HT1080 (cell line): ENCODE data around the gene ALDH1B1. TPM values are rescaled to one million over a fixed set of nuclear protein-coding genes. Genes with fewer than 3 reads are reported as not detected.

ENCODE experiments used
- DNase-seq: peaks from one replicate; pipeline ENCODE4 v3.0.0-alpha.2; 2015; ENCODE audit warnings: low read depth
- total RNA-seq: library from RNA; depleted of rRNA; stranded (reverse); fragments of >200 nt; shearing (Covaris generic); gene quantifications from 2 replicates; pipeline ENCODE4 v1.2.3, GENCODE V29; 2014

ALDH1B1 gene
- total RNA-seq, 1 experiment from 2014 or later: 30.9 TPM

DNA sequence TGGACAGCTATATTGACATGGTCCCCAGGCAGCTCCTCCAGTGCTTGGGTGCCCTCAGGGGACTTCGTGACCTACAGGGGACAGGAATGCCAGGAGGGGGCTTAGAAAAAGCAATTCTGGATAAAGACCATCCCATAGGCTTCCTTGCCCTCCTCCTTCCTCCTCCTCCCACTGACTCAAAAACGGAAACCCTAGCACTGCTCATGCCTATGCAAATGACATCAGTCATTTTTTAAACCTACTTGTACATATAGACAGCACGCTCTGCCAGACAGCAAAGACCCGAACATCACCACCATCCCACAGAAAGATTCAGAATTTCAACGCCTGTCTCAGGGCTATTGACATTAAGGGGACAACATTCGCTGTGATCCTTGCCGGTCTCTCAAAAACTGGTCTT is 20.8 kb downstream of the ALDH1B1 start:
- DNase-seq: no peak

- no peak for DNase-seq
Measured at GRCh38 chr9:38414040-38414723, 21.7 kb downstream of the ALDH1B1 start.

DNA sequence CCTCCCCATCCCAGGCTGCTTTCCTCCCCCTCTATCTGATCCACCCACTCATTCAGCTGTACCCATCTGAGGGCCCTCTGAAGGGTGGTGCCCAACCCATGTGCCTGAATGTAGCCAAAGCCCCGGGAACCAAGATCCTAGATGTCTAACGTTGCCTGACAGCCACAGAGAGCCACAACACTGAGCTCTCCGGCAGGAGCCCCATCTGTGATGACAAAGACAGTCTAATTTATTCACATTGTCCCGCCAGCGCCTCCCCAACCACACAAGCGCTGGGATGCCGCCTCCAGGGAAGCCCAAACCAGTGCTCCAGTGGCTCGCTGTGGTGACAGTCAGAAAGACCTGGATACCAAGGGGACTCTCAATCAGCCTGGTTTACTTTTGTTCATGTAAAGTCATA is 23.4 kb downstream of the ALDH1B1 start:
- no peak for DNase-seq

- no peak for DNase-seq
Measured at GRCh38 chr9:38416461-38416860, 24.0 kb downstream of the ALDH1B1 start.

DNA sequence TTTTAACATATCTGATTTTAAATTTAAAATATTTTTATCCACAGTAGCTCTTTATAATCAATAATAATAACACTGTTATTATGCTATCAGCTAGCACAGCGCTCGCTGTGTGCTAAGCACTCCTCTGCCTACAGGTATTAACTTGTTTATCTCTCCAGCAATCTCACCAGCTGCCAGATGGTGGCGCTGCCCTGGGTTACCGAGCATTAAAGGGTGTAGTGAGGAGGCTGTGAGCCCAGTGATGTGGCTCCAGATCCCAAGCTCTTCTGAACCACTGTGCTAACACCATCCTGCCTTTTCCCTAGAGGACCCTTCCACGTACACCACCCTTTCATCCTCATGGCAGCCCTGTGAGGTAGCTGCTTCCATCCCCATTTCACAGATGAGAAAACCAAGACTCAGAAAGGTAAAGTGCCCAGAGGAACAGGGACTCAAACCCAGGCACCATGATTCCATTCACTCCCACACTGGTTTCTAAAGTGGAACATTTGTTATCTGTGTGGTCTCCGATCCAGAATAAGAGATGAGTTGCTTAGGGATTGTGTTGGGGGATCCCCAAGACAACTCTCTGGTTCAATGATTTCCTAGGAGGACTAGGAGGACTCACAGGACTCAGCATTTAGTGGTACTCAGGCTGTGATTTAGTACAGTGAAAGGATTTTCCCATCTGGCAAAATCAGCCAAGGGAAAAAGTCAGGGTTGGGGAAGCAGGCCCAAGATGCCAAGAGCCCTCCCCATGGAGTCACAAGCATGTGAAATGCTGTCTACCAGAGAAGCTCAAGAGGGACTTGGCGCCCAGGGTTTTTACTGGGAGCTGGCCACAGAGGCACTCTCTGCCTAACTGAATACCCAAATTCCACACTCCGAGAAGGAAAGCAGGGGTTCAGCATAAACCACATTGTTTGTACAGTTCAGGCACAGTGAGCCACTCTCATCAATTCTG is 24.8 kb downstream of the ALDH1B1 start:
- DNase-seq: no peak

DNA sequence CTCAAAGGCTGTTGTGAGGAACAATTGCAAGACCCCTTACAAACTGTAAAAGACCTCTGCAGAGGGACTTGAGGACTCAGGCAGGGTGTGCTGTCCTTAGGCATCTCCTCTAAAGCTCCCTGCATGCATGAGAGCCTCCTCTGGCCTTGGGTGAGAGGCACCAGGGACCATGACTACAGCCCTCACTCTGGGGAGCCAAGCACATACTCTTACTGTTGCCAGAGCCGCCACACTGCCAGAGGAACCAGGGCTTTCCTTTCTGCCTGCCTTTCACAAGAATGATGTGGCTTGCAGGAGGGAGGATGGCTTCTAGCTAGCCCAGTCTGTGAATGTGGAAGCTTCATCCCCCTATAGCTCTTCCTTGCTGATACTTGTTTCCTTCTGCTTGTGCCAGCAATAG is 25.9 kb downstream of the ALDH1B1 start:
- no peak for DNase-seq

DNA sequence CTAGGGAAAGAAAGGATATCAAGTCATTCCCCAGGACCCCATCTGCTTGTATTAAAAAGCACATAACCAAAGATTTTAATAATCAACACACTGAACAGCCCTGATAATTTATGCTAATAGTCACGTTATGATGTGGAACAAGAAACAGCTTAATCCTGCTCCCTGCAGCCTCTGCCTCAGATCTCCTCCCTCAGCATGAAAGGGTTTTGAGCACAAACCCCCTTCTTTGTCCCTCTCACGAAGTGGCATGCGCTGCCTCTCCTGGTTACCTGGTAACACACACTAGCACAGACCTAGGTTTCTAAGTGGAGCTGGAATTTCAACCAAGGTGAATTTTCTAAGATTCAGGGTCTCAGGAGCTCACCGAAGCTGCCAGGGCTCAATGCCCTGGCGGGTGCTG is 26.7 kb downstream of the ALDH1B1 start:
- DNase-seq: no peak

- DNase-seq: no peak
Measured at GRCh38 chr9:38421498-38422211, 29.2 kb downstream of the ALDH1B1 start.

DNA sequence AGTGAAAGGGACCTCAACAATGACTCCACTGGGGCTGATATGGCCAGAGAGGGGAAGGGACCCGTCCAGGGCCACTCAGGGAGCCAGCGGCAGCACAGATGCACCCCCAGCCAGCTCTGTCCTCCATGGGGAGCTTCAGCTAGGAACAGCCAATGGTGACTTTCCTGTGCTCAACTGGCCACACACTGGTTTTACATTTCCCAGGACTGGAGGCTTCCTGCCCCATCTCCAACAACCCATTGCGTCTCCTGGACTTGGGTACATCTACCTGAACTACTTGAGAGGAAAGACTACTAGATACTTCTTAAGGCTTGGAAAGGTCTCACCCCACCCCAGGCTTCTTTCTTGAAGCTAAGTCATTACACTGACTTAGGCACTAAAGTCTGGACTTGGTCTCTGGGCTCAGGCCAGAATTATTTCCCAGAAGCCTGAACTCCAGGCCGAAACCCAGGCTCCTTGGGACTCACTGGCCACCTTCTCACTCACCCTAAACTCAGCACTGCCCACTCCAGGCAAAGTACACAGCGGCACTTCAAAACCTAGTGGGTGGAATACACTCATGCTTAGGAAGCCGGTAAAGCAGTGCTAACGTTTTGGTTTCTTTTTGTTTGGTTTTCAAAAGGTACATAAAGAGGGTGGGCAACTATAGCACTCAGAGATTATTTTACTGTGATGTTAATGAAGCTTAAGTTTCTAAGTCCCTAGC is 30.2 kb downstream of the ALDH1B1 start:
- no peak for DNase-seq

DNA sequence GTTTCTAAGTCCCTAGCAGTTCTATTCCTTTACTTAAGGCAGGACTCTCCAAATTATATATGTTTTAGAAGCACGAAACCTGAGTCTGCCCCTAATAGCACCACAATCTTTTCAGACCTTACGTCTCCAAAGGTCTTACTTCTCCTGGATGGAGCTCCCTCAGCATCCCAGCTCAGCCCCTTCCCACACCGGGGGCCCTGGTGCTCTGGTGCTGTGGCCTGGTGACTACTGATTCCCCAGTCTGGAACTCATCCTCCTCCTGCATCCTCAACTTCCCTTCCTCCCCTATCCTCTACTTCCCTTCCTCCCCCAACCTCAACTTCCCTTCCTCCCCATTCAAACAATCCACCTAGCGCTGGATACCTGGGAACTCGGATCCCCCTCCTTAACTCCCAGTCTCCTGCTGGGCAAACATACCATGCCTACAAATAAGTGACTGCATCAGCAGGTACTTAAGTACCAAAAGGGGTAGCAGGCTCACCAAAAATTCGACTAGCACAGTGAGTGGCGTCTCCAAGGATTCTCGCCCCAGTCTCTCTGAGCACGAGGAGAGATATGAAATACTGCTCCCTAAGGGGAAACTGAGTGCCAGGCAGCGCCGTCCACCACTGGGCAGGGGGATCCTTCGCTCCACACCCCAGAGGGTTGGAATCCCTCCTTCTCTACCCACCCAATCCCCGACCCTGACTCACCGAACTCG is 30.9 kb downstream of the ALDH1B1 start:
- DNase-seq: no peak

- DNase-seq: no peak
Measured at GRCh38 chr9:38423973-38424843, 31.7 kb downstream of the ALDH1B1 start, which contains the start of gene IGFBPL1. IGFBPL1 (minus strand) TSS chr9:38424454; CDS start chr9:38424424, 30 bp downstream.

DNA sequence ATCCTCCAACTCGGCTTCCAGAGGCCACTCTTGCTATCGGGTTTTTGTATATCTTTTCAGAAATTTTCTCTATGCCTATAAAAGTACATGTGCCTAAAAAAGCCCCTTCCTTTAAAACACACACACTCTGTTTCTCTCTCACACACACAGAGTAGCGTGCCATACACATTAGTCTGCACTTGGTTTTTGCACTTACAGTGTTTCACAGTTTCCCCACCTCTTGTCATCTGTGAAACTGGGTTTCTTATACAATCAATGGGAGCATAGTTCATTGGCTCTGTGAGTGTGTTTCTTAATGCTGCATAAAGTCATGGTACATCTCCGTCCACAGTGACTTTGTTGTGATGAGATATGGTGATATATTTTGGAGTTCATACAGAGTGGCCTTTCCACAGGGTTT is 32.4 kb downstream of the ALDH1B1 start:
- DNase-seq: no peak

DNA sequence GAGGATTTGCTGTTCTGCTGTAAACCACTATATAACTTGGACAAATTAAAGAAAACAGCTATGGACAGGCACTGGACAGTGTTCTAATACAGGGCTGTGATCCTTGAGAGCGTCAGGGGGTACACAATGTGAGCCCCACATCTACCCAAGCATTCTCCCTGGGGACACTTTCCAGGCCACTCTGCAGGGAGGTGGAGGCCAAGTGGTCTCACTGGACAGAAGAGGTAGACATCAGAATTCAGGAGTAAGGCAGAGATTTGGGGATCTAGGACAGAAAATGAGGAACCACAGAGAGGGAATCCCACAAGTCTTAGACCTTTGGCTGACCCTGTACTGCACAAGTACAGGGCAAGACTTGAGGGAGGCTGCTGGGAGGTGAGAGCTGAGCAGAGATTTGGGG is 35.6 kb downstream of the ALDH1B1 start:
- DNase-seq: no peak

GRCh38 chr9:38431116-38431515 is 38.6 kb downstream of the ALDH1B1 start:
- no peak for DNase-seq

DNA sequence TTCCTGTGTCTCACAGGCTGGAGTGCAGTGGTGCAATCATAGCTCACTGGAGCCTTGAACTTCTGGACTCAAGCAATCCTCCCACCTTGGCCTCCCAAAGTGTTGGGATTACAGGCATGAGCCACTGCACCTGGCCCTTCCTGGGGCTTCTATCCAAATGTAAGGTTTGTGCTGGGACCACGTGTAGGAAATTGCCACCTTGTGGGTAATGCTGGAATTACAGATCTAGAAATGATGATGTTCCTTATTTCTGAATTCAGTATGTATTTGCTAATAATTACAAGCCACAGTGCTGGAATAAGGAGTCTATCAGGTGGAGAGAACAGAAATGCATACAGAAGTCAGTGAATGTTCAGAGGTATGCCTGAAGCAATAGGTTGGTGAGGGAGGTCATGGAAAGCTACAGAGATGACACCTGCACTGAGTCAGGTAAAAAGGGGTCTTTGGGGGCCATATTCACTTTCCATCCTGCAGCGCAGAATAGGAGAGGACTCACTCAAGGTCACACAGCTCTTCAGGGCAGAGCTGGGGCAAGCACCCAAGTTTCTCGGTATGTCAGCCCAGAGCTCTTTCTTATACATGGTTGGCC is 40.5 kb downstream of the ALDH1B1 start:
- DNase-seq: no peak

DNA sequence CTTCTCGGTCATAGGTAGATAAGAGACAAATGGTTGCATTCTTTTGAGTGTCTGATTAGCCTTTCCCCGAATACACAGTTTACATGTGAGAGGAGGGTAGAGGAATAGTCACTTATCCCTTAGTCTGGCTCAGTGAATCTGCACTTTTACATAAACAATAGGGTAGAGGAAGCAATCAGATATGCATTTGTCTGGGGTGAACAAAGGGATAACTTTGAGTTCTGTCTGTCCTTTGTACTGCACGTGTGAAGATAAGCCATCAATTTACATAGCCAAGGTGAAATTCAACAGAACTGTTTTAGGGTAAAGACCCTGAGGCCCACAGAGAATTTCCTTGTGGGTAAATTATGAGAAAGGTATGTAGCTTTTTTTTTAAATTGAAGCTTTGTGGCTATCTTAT is 41.9 kb downstream of the ALDH1B1 start:
- DNase-seq: no peak

GRCh38 chr9:38434853-38435252 is 42.4 kb downstream of the ALDH1B1 start:
- DNase-seq: no peak

DNA sequence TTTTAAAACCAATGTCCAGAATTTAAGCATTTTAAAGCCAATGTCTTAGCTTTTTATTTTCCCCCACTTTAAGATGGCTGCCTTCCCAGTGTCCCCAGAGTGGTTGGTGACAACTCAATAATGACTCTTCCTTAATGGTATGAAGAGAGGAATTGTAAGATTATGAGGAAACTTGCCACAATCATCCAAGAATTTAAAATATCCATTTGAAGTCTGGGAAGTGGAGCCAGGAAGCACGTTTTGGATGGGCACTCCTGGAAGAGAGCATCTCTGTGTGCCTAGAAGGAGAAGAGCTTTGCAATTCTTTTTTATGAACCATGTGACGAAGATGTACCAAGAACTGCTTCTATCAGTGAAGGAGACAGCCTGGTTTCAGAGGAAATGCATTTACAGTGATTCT is 43.0 kb downstream of the ALDH1B1 start:
- DNase-seq: no peak

DNA sequence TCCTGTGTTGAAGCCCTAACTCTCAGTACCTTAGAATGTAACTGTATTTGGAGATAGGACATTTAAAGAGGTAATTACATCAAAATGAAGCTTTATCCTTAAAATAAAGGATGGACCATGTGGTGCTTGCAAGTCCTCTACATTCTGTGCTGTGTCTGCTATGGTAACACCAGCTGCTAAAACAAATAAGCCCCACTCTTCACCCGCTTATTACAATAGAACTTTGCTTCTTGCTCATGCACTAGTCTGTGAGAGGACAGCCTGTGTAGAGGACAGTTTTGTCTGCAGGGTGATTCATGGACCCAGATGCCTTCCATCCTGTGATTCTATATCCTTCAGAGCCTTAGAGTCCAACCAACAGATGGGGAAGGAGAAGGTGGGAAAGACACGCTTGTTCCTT is 44.2 kb downstream of the ALDH1B1 start:
- no peak for DNase-seq
